Naive thymus-derived CD4-positive, alpha-beta T cell (primary cell): ENCODE data around the gene CNNM2. TPM values are rescaled to one million over a fixed set of nuclear protein-coding genes. Genes with fewer than 3 reads are reported as not detected.

Experiments used
- ATAC-seq: fragments of 150-1000 bp; cut with Tn5 transposase; 2 replicates; pipeline ENCODE4 v1.10.0; 2021; ENCODE audit warnings: mild to moderate bottlenecking, moderate library complexity
- CTCF ChIA-PET: fragments of 350-600 bp; sonication (Branson Sonifier 250); formaldehyde crosslinking; loops from one replicate; lab custom pipeline; 2021; ENCODE audit warnings: antibody characterized with exemption; lab: Charles Lee
- POLR2A ChIA-PET: fragments of 350-600 bp; sonication (Branson Sonifier 250); formaldehyde crosslinking; loops from one replicate; lab custom pipeline; 2021; ENCODE audit warnings: antibody characterized with exemption, inconsistent platforms; lab: Charles Lee
- DNase-seq, 9 donors: peaks; one replicate each; pipeline versions ENCODE4 v3.0.0 to v3.0.0-alpha.2; 2020 to 2022; ENCODE audit warnings: mixed read lengths in 1 of 9
- H3K27ac ChIP-seq: one replicate; pipeline ENCODE4 v1.7.0; 2013; ENCODE audit warnings: mild to moderate bottlenecking, low read depth, low read length, moderate library complexity
- H3K27me3 ChIP-seq, 2 donors: one replicate each; pipeline ENCODE4 v1.7.0; 2013; ENCODE audit warnings: low read length in 2 of 2, mild to moderate bottlenecking in 2 of 2, moderate library complexity in 2 of 2; ENCODE audit not compliant: control insufficient read depth in 2 of 2, insufficient read depth in 2 of 2
- H3K36me3 ChIP-seq, 3 experiments: 1 replicate in 2 of 3; 2 replicates in 1 of 3; pipeline ENCODE4 v1.7.0; 2013; ENCODE audit warnings: low read length in 3 of 3, mild to moderate bottlenecking in 3 of 3, moderate library complexity in 1 of 3; ENCODE audit not compliant: insufficient read depth in 3 of 3, control insufficient read depth in 2 of 3
- H3K4me1 ChIP-seq, 2 donors: one replicate each; pipeline ENCODE4 v1.7.0; 2013; ENCODE audit warnings: low read length in 2 of 2, mild to moderate bottlenecking in 2 of 2, moderate library complexity in 1 of 2; ENCODE audit not compliant: control insufficient read depth in 2 of 2, insufficient read depth in 2 of 2
- H3K4me3 ChIP-seq: 2 replicates; pipeline ENCODE4 v1.7.0; 2013; ENCODE audit warnings: mild to moderate bottlenecking, low read length
- H3K9me3 ChIP-seq, 3 experiments: 1 replicate in 2 of 3; 2 replicates in 1 of 3; pipeline ENCODE4 v1.7.0; 2013; ENCODE audit warnings: low read length in 3 of 3; ENCODE audit not compliant: control insufficient read depth in 2 of 3
- H3K27ac Mint-ChIP-seq, 9 donors: one replicate each; pipeline ENCODE4 v1.8.0; 2020 to 2022; ENCODE audit warnings: mixed read lengths in 9 of 9, mild to moderate bottlenecking in 8 of 9, moderate library complexity in 5 of 9, inconsistent platforms in 2 of 9
- H3K27me3 Mint-ChIP-seq, 5 donors: one replicate each; pipeline ENCODE4 v1.8.0; 2021 to 2022; ENCODE audit warnings: mixed read lengths in 5 of 5, mild to moderate bottlenecking in 1 of 5
- H3K36me3 Mint-ChIP-seq, 5 donors: one replicate each; pipeline ENCODE4 v1.8.0; 2020 to 2022; ENCODE audit warnings: mixed read lengths in 5 of 5, mild to moderate bottlenecking in 3 of 5, inconsistent platforms in 1 of 5
- H3K4me1 Mint-ChIP-seq, 7 donors: one replicate each; pipeline ENCODE4 v1.8.0; 2020 to 2022; ENCODE audit warnings: mixed read lengths in 7 of 7, mild to moderate bottlenecking in 3 of 7, inconsistent platforms in 1 of 7
- H3K4me3 Mint-ChIP-seq, 10 donors: one replicate each; pipeline ENCODE4 v1.8.0; 2020 to 2022; ENCODE audit warnings: mild to moderate bottlenecking in 10 of 10, mixed read lengths in 10 of 10, moderate library complexity in 6 of 10, inconsistent platforms in 2 of 10
- H3K9me3 Mint-ChIP-seq, 11 donors: one replicate each; pipeline ENCODE4 v1.8.0; 2020 to 2022; ENCODE audit warnings: mixed read lengths in 11 of 11, mild to moderate bottlenecking in 4 of 11, inconsistent platforms in 1 of 11, moderate library complexity in 1 of 11
- intact Hi-C, 2 donors: fragments of 100-400 bp; cut with micrococcal nuclease; formaldehyde crosslinking; loops; one replicate each; pipeline ENCODE4 v1.15.1; 2023
- polyA plus RNA-seq, 2 donors: library from polyadenylated mRNA; unstranded; fragments of 300-500 nt; fragmentation: Illumina TruSeq; gene quantifications; one replicate each; pipeline ENCODE4 v1.2.3, GENCODE V29; 2021
- total RNA-seq, 6 experiments: library from RNA in 5 of 6; stranded (reverse) in 5 of 6; gene quantifications; 1 replicate in 5 of 6; 2 replicates in 1 of 6; pipeline ENCODE4 v1.2.3 and lab custom pipeline; 2021 to 2026

CNNM2 gene
- total and polyA plus RNA-seq, 7 experiments from 2014 or later, result 4.3 to 17.5 (median 9.7) TPM

DNA sequence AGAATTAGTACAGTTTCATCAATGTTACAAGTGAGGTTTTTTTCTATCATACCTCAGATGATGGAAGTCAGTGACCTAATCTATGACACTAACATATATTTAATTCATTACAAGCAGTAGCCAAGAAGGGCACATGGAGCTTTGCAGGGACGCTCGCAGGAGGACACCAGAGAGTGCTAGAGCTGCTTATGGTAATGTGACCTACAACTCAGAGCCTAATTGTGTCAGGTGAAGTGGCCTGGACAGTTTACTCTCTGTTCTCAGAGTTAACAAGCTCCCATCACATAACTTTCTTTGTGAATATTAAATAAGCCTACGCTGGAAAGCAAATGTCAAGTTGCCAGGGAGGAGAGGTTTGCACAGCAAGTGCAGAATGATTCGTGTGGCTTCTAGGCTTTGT lies 11.6 kb upstream of the CNNM2 start:
- no peak for ATAC-seq
- no peaks in the 10 kb centered on the region for H3K4me1 ChIP-seq
- no peak overlapping the region for H3K4me3 ChIP-seq
- H3K36me3 Mint-ChIP-seq, result no peaks in the 10 kb centered on the region
- ChIA-PET POLR2A (no interaction called here), CTCF (no interaction called here)
- no peak overlapping the region for H3K4me3 Mint-ChIP-seq
- peaks cover 0 to 2% (median 0%) of the 10 kb centered on the region in 7 donors for H3K4me1 Mint-ChIP-seq
- H3K27me3 Mint-ChIP-seq, result no peaks in the 10 kb centered on the region
- no peak for DNase-seq
- H3K27ac Mint-ChIP-seq, result no peak overlapping the region
- H3K9me3 ChIP-seq, result no peaks in the 10 kb centered on the region
- H3K27ac ChIP-seq, result no peak overlapping the region
- intact Hi-C loops, result no loop called here
- H3K27me3 ChIP-seq, result no peaks in the 10 kb centered on the region
- no peaks in the 10 kb centered on the region for H3K36me3 ChIP-seq
- no peaks in the 10 kb centered on the region for H3K9me3 Mint-ChIP-seq

DNA sequence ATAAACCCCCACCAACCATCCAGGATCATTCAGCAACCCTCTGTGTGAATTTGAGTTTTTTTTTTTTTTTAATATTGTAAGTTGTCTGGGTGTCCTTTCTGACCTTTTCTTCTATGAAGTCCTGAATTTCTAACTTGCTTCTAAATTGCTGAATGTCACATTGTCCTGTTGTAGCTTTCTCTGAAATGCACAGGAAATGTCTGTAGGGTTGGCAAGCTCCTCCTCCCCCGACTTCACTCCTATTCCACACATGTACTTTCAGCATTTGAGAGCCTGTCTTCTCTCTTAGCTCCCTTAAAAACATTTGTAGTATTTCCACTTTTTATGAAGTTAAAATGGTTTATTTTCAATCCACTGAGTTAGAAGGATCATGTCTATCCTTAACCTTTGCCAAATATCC lies 3.3 kb upstream of the CNNM2 start:
- DNase-seq (no peak), ATAC-seq (no peak)
- peak overlapping the region in 1 of 9 donors; percentile 56 for H3K27ac Mint-ChIP-seq
- H3K27me3 Mint-ChIP-seq, result peaks cover 0 to 16% (median 7%) of the 10 kb centered on the region in 5 donors
- no peaks in the 10 kb centered on the region for H3K27me3 ChIP-seq
- H3K9me3 Mint-ChIP-seq, result peaks cover 0 to 4% (median 0%) of the 10 kb centered on the region in 11 donors
- peaks cover 12 to 34% (median 23%) of the 10 kb centered on the region in 7 donors for H3K4me1 Mint-ChIP-seq
- CTCF ChIA-PET, result interaction anchor here (0.7 to 1.1 kb wide), 2 partner anchors 79 to 422 kb away, joined by 3 to 4 read pairs; no protein-coding TSS in a partner anchor
- H3K9me3 ChIP-seq, result no peaks in the 10 kb centered on the region
- H3K27ac ChIP-seq, result no peak overlapping the region
- H3K36me3 ChIP-seq, result no peaks in the 10 kb centered on the region
- H3K4me3 Mint-ChIP-seq, result peak overlapping the region in 1 of 10 donors; percentile 57
- POLR2A ChIA-PET, result no interaction called here
- no peak overlapping the region for H3K4me3 ChIP-seq
- intact Hi-C loops, result loop anchor here (5.0 kb wide), 8 partner anchors 77 to 1852 kb away; partner anchors contain the start of genes CYP17A1 (in 1 of the 2), KAZALD1 (in 1 of the 2), NEURL1 (in 1 of the 2) and PCGF6 (in 1 of the 2)
- peaks cover 0 to 7% (median 0%) of the 10 kb centered on the region in 5 donors for H3K36me3 Mint-ChIP-seq
- peaks cover 10 to 12% of the 10 kb centered on the region in 2 donors for H3K4me1 ChIP-seq

DNA sequence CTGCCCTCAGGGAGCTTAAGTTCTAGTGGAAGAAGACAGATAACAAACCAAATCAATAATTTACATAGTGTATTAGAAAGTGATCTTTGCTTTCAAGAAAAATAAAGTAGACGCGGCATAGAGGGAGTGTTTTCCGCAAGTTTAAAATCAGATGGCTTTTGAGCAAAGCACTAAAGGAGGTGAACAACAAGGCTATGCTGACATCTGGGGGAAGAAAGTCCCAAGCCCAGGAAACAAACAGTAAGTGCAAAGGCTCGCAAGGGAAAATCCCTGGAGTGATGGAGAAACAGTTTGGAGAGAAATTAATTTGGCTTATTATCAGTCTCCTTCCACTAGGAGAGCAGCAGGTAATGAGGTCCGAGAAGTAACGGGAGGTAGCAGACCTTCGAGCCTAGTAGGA lies 1.9 kb upstream of the CNNM2 start:
- peak overlapping the region in 7 of 9 donors; percentile 18 to 84 (median 56) for H3K27ac Mint-ChIP-seq
- no peak for ATAC-seq
- peak overlapping the region; percentile 67 to 99 (median 96) for H3K4me3 Mint-ChIP-seq
- intact Hi-C loops, result loop anchor here (5.0 kb wide), 8 partner anchors 79 to 1854 kb away; partner anchors contain the start of genes CYP17A1 (in 1 of the 2), KAZALD1 (in 1 of the 2), NEURL1 (in 1 of the 2) and PCGF6 (in 1 of the 2)
- ChIA-PET CTCF (interaction anchor here (0.7 to 1.7 kb wide), 3 partner anchors 81 to 418 kb away, joined by 3 to 4 read pairs (median 3); no protein-coding TSS in a partner anchor), POLR2A (interaction anchor here (0.6 kb wide), 1 partner anchor 144 kb away, joined by 4 read pairs; no protein-coding TSS in a partner anchor)
- peaks cover 26 to 48% (median 37%) of the 10 kb centered on the region in 7 donors for H3K4me1 Mint-ChIP-seq
- H3K27me3 ChIP-seq, result no peaks in the 10 kb centered on the region
- H3K27me3 Mint-ChIP-seq, result peaks cover 0 to 16% (median 10%) of the 10 kb centered on the region in 5 donors
- peaks cover 0 to 15% (median 0%) of the 10 kb centered on the region in 5 donors for H3K36me3 Mint-ChIP-seq
- H3K27ac ChIP-seq, result no peak overlapping the region
- no peaks in the 10 kb centered on the region for H3K9me3 ChIP-seq
- no peak for DNase-seq
- no peaks in the 10 kb centered on the region for H3K36me3 ChIP-seq
- no peak overlapping the region for H3K4me3 ChIP-seq
- peaks cover 0 to 4% (median 0%) of the 10 kb centered on the region in 11 donors for H3K9me3 Mint-ChIP-seq
- peaks cover 21 to 26% of the 10 kb centered on the region in 2 donors for H3K4me1 ChIP-seq

DNA sequence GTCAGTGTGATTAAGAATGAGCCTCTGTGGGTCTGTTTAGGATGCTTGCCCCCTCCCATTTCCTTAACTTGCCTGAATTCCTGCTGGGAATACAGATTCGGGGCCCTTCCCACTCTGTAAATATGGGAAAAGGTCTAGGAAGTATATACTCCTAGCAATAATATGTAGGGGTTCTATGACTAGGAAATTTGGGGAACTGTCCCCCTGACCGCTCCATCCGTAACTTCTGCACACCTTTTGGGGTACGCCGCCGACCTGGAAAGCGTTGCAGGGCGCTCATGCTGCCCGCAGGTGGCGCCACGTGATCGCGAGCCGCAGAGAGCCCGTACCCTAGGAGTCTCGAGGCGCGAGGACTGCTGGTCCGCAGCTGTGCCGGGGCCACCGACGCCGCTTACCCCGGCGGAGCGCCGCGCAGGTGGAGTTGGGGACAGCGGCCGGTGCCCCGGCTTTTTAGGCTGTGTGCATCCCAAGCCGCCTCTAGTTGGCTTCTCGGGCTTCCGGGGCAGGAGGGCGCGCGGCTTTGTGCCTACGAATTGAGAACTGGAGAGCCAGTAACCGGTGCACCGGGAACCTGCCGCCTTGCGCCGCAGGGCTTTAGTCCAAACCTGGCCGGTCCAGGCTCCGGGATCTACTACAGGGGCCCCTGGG lies 656 bp upstream of the CNNM2 start:
- CTCF ChIA-PET, result interaction anchor here (0.6 to 2.3 kb wide), 14 partner anchors 9 to 1089 kb away, joined by 3 to 27 read pairs (median 4); partner anchors contain the start of genes CUEDC2, CYP17A1 and NT5C2
- ATAC-seq, result peak; percentile 64
- Mint-ChIP-seq H3K27me3 (peaks cover 0 to 14% (median 5%) of the 10 kb centered on the region in 5 donors), H3K4me1 (peaks cover 38 to 60% (median 50%) of the 10 kb centered on the region in 7 donors), H3K4me3 (peak overlapping the region; percentile 94 to 99 (median 96)), H3K27ac (peak overlapping the region; percentile 82 to 97 (median 94)), H3K36me3 (peaks cover 0 to 16% (median 0%) of the 10 kb centered on the region in 5 donors), H3K9me3 (peaks cover 0 to 4% (median 0%) of the 10 kb centered on the region in 11 donors)
- Histone ChIP-seq H3K4me3 (peak overlapping the region; percentile 98), H3K36me3 (no peaks in the 10 kb centered on the region), H3K27me3 (no peaks in the 10 kb centered on the region), H3K4me1 (peaks cover 30 to 34% of the 10 kb centered on the region in 2 donors), H3K27ac (peak overlapping the region; percentile 83), H3K9me3 (no peaks in the 10 kb centered on the region)
- peak; percentile 70 to 86 (median 81) for DNase-seq
- POLR2A ChIA-PET, result interaction anchor here (0.5 to 1.7 kb wide), 9 partner anchors 116 to 928 kb away, joined by 3 to 4 read pairs (median 3); partner anchors contain the start of genes C10orf95 and PDCD11
- intact Hi-C loops, result loop anchor here (1.0 to 5.0 kb wide), 14 partner anchors 80 to 1855 kb away; partner anchors contain the start of genes CYP17A1 (in 1 of the 2), KAZALD1 (in 1 of the 2), NEURL1 (in 1 of the 2) and PCGF6 (in 1 of the 2)

DNA sequence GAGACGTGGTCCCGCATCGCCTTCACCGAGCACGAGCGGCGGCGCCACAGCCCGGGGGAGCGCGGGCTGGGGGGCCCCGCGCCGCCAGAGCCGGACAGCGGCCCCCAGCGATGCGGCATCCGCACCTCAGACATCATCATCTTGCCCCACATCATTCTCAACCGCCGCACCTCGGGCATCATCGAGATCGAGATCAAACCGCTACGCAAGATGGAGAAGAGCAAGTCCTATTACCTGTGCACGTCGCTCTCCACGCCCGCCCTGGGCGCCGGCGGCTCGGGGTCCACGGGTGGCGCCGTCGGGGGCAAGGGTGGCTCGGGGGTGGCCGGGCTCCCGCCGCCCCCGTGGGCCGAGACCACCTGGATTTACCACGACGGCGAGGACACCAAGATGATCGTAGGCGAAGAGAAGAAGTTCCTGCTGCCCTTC lies 737 bp downstream of the CNNM2 start:
- no peaks in the 10 kb centered on the region for H3K9me3 ChIP-seq
- H3K4me1 ChIP-seq, result peaks cover 37% of the 10 kb centered on the region in 2 donors
- CTCF ChIA-PET, result interaction anchor here (2.3 kb wide), 1 partner anchor 151 kb away, joined by 27 read pairs; no protein-coding TSS in a partner anchor
- Mint-ChIP-seq H3K4me3 (peak overlapping the region; percentile 94 to 99 (median 96)), H3K36me3 (peaks cover 0 to 16% (median 0%) of the 10 kb centered on the region in 5 donors), H3K4me1 (peaks cover 47 to 74% (median 62%) of the 10 kb centered on the region in 7 donors), H3K9me3 (peaks cover 0 to 4% (median 0%) of the 10 kb centered on the region in 11 donors), H3K27me3 (peaks cover 0 to 10% (median 5%) of the 10 kb centered on the region in 5 donors), H3K27ac (peak overlapping the region in 4 of 9 donors; percentile 85 to 97 (median 96))
- H3K27me3 ChIP-seq, result no peaks in the 10 kb centered on the region
- DNase-seq (peak in 7 of 9 donors; percentile 12 to 44 (median 30)), ATAC-seq (no peak)
- H3K4me3 ChIP-seq, result peak overlapping the region; percentile 98
- POLR2A ChIA-PET, result interaction anchor here (0.9 to 1.7 kb wide), 5 partner anchors 147 to 448 kb away, joined by 3 to 4 read pairs (median 3); no protein-coding TSS in a partner anchor
- H3K27ac ChIP-seq, result peak overlapping the region; percentile 83
- intact Hi-C loops, result loop anchor here (1.0 to 5.0 kb wide), 21 partner anchors 65 to 1857 kb away; partner anchors contain the start of genes ACTR1A (in 2 of the 2), ATP5MK (in 2 of the 2), BORCS7 (in 2 of the 2) and PDCD11 (in 2 of the 2)
- no peaks in the 10 kb centered on the region for H3K36me3 ChIP-seq
